OCI-LY7 (cell line): ENCODE results near the gene LTBP4. TPM values are rescaled to one million over a fixed set of nuclear protein-coding genes. Genes with fewer than 3 reads are reported as not detected.

Experiments
- BruUV-seq: library from RNA; stranded (reverse); fragments of 400-500 nt; replicated peaks from 2 replicates; lab custom pipeline; 2021; lab: Mats Ljungman, UMichigan
- CTCF ChIA-PET: fragments of 300-600 bp; sonication (Branson Sonifier 250); formaldehyde crosslinking; loops from one replicate; lab custom pipeline; 2022; ENCODE audit warnings: antibody characterized with exemption; ENCODE audit not compliant: unreplicated experiment; lab: Charles Lee
- POLR2A ChIA-PET: fragments of 300-600 bp; sonication (Branson Sonifier 250); formaldehyde crosslinking; loops from one replicate; lab custom pipeline; 2022; ENCODE audit warnings: antibody characterized with exemption; lab: Charles Lee
- DNase-seq: peaks from one replicate; pipeline ENCODE4 v3.0.0-alpha.2; 2015; ENCODE audit warnings: low spot score
- H2AFZ ChIP-seq: fragments of 200-600 bp; sonication (generic), shearing (Covaris generic); 2 replicates; pipeline ENCODE4 v1.6.1; 2014; ENCODE audit warnings: mild to moderate bottlenecking, antibody characterized with exemption, low read length, moderate library complexity
- H3K27ac ChIP-seq: fragments of 200-600 bp; sonication (generic); 2 replicates; pipeline ENCODE4 v1.5.1; 2014; ENCODE audit warnings: mixed run types, low read depth, mild to moderate bottlenecking, moderate library complexity, low read length, inconsistent platforms; ENCODE audit not compliant: poor library complexity, severe bottlenecking
- H3K36me3 ChIP-seq: fragments of 200-600 bp; sonication (generic); 2 replicates; pipeline ENCODE4 v1.6.1; 2014; ENCODE audit warnings: mild to moderate bottlenecking, antibody characterized with exemption, low read length, moderate library complexity, mixed read lengths; ENCODE audit not compliant: insufficient read depth
- H3K4me1 ChIP-seq: fragments of 200-600 bp; sonication (generic); 2 replicates; pipeline ENCODE4 v1.5.1; 2014; ENCODE audit warnings: mild to moderate bottlenecking, low read length; ENCODE audit not compliant: insufficient read depth, poor library complexity, severe bottlenecking
- H3K4me2 ChIP-seq: fragments of 200-600 bp; sonication (generic); 2 replicates; pipeline ENCODE4 v1.6.1; 2014; ENCODE audit warnings: mild to moderate bottlenecking, low read length
- H3K4me3 ChIP-seq: fragments of 200-600 bp; sonication (generic); 2 replicates; pipeline ENCODE4 v1.5.1; 2014; ENCODE audit warnings: mild to moderate bottlenecking, low read depth, low read length; ENCODE audit not compliant: poor library complexity, severe bottlenecking
- H3K79me2 ChIP-seq: fragments of 200-600 bp; sonication (generic); 2 replicates; pipeline ENCODE4 v1.6.1; 2016; ENCODE audit warnings: low read depth, mild to moderate bottlenecking, low read length, moderate library complexity, mixed read lengths; ENCODE audit not compliant: insufficient read depth
- H3K9me2 ChIP-seq: fragments of 200-600 bp; sonication (generic); 2 replicates; pipeline ENCODE4 v1.6.1; 2016; ENCODE audit warnings: mild to moderate bottlenecking, low read length, mixed read lengths; ENCODE audit not compliant: insufficient read depth
- H3K9me3 ChIP-seq: fragments of 200-600 bp; sonication (generic); 2 replicates; pipeline ENCODE4 v1.6.1; 2014; ENCODE audit warnings: mild to moderate bottlenecking, mixed run types, low read length, mixed read lengths
- H4K20me1 ChIP-seq: fragments of 200-600 bp; sonication (generic); 2 replicates; pipeline ENCODE4 v1.6.1; 2014; ENCODE audit warnings: mild to moderate bottlenecking, antibody characterized with exemption, low read length, moderate library complexity, mixed read lengths; ENCODE audit not compliant: insufficient read depth
- CTCF ChIP-seq: fragments of 200-600 bp; sonication (generic); conservative IDR thresholded peaks from 2 replicates; pipeline ENCODE4 v1.5.1; 2014; ENCODE audit warnings: mild to moderate bottlenecking, antibody characterized with exemption, low read length, moderate library complexity, mixed read lengths
- EZH2phosphoT487 ChIP-seq: fragments of 200-600 bp; sonication (generic); IDR thresholded peaks from 2 replicates; pipeline ENCODE4 v1.6.1; 2018; ENCODE audit warnings: low read depth, borderline replicate concordance, mild to moderate bottlenecking, mixed run types, antibody characterized with exemption, low read length, moderate library complexity, mixed read lengths
- intact Hi-C: fragments of 100-400 bp; cut with micrococcal nuclease; formaldehyde crosslinking; loops from one replicate; pipeline ENCODE4 v1.10.0; 2022; ENCODE audit not compliant: unreplicated experiment
- total RNA-seq, 2 experiments: library from RNA; depleted of rRNA in 1 of 2; stranded (reverse); fragments of >200 nt in 1 of 2; shearing (Covaris generic) in 1 of 2; gene quantifications; 2 replicates each; pipeline ENCODE4 v1.2.3, GENCODE V29; 2014 to 2022

LTBP4 gene
- total RNA-seq, 2 experiments from 2014 or later: 44.5 to 108 TPM

- Histone ChIP-seq H4K20me1 (no peaks in the 10 kb centered on the region), H3K4me3 (no peak overlapping the region), H3K9me3 (no peaks in the 10 kb centered on the region), H3K9me2 (no peaks in the 10 kb centered on the region), H3K36me3 (0 out of 2 replicates have a peak, but pooled peaks cover 10% of the 10 kb centered on the region), H2AFZ (no peak overlapping the region), H3K4me2 (no peak overlapping the region), H3K4me1 (peaks cover 8% of the 10 kb centered on the region), H3K79me2 (no peaks in the 10 kb centered on the region), H3K27ac (no peak overlapping the region)
- TF ChIP-seq CTCF: no peak
- TF ChIP-seq EZH2phosphoT487: no peak
- intact Hi-C loops: no loop called here
- ChIA-PET CTCF (no interaction called here), POLR2A (no interaction called here)
- no peak for DNase-seq
- no TSS peak for BruUV-seq
Observed at GRCh38 chr19:40667602-40668001, 66.4 kb downstream of the LTBP4 start.

- Histone ChIP-seq H2AFZ (no peak overlapping the region), H3K4me3 (no peak overlapping the region), H3K27ac (no peak overlapping the region), H3K9me2 (no peaks in the 10 kb centered on the region), H3K4me2 (no peak overlapping the region), H3K9me3 (no peaks in the 10 kb centered on the region), H3K79me2 (no peaks in the 10 kb centered on the region), H3K4me1 (no peaks in the 10 kb centered on the region), H3K36me3 (0 out of 2 replicates have a peak, but pooled peaks cover 10% of the 10 kb centered on the region), H4K20me1 (no peaks in the 10 kb centered on the region)
- TF ChIP-seq CTCF (no peak), EZH2phosphoT487 (no peak)
- POLR2A ChIA-PET: no interaction called here
- no TSS peak for BruUV-seq
- CTCF ChIA-PET: no interaction called here
- intact Hi-C loops: no loop called here
- no peak for DNase-seq
Observed at GRCh38 chr19:40668991-40669614, 67.9 kb downstream of the LTBP4 start.

GRCh38 chr19:40671404-40671803, 70.2 kb downstream of the LTBP4 start:
- POLR2A ChIA-PET: no interaction called here
- TF ChIP-seq CTCF (no peak), EZH2phosphoT487 (no peak)

More at GRCh38 chr19:40671404-40671803, 70.2 kb downstream of the LTBP4 start:
- Histone ChIP-seq H3K27ac (no peak overlapping the region), H3K36me3 (0 out of 2 replicates have a peak, but pooled peaks cover 10% of the 10 kb centered on the region), H3K79me2 (no peaks in the 10 kb centered on the region), H3K4me1 (no peaks in the 10 kb centered on the region), H3K4me2 (no peak overlapping the region), H3K9me3 (no peaks in the 10 kb centered on the region), H4K20me1 (no peaks in the 10 kb centered on the region), H3K9me2 (no peaks in the 10 kb centered on the region), H2AFZ (no peak overlapping the region), H3K4me3 (no peak overlapping the region)
- BruUV-seq: no TSS peak
- CTCF ChIA-PET: no interaction called here
- intact Hi-C loops: no loop called here
- no peak for DNase-seq
